CD4-positive, alpha-beta T cell treated with Interleukin-17A for 4 hours (primary cell): Measurements from ENCODE around the gene UBE2D4.
"Not testable (repeated sequence)": the region's sequence is repeated elsewhere in the genome, so short reads cannot be mapped to it uniquely, and the experiment has no call there.

Experiments
- DNase-seq: peaks from one replicate; pipeline ENCODE4 v3.0.0-alpha.2; 2020; ENCODE audit warnings: mixed read lengths

UBE2D4 gene

GRCh38 chr7:43968172-43969040, 42.2 kb downstream of the UBE2D4 start:
- not testable (repeated sequence) for DNase-seq

- not testable (repeated sequence) for DNase-seq
Observed at GRCh38 chr7:43969586-43969985, 43.4 kb downstream of the UBE2D4 start.

DNA sequence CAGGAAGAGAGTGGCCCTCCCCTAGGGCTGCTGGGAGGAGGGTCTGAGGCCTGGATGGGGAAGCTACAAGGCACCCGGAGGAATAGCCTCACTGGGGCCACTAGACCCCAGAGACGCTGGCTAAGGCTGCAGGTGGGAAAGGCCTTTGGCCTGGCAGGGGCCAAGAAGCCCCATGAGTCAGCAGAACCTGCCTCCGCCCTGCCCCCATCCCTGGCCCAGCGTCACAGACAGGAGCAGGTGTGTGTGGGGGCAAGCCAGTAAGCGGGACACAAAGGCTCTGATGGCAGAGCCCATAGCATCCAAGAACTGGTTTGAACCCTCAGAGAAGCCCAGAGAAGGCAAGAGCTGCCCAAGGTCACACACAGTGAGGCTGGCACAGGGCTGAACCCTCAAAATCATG, 44.5 kb downstream of the UBE2D4 start:
- not testable (repeated sequence) for DNase-seq

GRCh38 chr7:43974033-43974573, 47.9 kb downstream of the UBE2D4 start:
- DNase-seq = not testable (repeated sequence)

- not testable (repeated sequence) for DNase-seq
Observed at GRCh38 chr7:43974725-43975482, 48.7 kb downstream of the UBE2D4 start.

- DNase-seq = no peak
Observed at GRCh38 chr7:43977525-43977924, 51.3 kb downstream of the UBE2D4 start.

GRCh38 chr7:43978102-43978501, 51.9 kb downstream of the UBE2D4 start:
- not testable (repeated sequence) for DNase-seq

GRCh38 chr7:43982848-43983247, 56.6 kb downstream of the UBE2D4 start:
- DNase-seq = not testable (repeated sequence)

GRCh38 chr7:43983736-43984135, 57.5 kb downstream of the UBE2D4 start:
- not testable (repeated sequence) for DNase-seq

DNA sequence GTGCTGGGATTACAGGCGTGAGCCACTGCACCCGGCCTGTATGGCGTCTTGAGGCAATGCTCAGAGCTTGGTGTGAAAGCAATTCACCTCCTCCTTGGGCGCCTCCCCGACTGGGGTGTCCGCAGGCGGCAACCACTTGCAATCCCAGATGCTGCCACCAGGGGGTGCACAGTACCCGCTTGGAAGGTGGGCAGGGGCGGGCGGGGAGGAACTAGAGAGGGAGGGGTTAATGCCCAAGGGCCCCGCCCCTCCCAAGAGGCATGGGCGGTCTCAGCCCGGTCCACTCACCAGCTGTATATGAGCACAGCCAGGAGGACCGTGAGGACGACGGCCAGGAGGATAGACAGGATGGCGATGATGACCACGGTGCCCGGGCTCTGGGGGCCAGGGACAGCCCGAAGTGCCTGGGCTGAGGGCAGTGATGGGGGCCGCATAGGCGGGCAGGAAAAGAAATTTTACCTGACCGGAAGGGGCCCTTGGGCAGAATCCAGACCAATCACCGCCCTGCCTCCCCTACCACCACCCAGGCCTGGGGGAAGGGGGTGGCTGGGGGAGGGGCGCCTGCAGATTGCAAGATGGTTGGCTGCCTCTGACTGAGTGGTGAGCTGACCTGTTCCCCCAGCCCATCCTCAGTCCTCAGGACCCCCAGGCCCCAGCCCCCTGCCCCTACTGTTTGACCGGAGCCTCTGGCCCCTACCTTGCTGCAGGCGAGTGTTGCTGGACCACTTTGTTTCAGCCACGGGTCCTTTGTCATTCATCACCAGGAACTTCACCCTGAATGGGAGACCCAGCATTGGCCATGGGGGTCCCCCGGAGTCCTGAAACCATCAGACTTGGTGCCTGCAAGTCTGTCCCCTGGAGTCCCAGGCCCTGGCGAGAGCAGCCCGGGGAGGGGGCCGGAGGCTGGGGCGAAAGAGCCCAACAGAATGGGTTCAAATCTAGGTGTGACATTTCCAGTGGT, 59.9 kb downstream of the UBE2D4 start:
- DNase-seq = peak; percentile 92

DNA sequence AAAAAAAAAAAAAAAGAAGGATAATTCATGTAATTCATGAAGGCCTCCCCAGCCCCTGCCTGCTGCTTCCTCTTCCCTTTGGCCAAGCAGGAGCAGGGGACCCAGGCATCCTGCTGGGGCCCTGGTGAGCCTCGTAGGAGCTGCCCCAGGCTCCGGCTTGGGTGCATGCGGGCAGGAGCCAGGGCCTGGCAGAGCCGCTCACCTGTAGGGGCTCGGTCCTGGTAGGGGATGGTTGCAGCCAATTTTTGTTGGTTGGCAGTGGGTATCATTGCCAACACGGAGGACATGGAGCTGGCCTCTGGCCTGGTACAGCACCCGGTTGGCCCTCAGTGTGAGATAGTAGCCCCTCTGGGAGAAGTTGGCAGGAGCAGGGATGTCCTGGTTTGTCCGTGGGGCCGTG, 61.2 kb downstream of the UBE2D4 start:
- not testable (repeated sequence) for DNase-seq

DNA sequence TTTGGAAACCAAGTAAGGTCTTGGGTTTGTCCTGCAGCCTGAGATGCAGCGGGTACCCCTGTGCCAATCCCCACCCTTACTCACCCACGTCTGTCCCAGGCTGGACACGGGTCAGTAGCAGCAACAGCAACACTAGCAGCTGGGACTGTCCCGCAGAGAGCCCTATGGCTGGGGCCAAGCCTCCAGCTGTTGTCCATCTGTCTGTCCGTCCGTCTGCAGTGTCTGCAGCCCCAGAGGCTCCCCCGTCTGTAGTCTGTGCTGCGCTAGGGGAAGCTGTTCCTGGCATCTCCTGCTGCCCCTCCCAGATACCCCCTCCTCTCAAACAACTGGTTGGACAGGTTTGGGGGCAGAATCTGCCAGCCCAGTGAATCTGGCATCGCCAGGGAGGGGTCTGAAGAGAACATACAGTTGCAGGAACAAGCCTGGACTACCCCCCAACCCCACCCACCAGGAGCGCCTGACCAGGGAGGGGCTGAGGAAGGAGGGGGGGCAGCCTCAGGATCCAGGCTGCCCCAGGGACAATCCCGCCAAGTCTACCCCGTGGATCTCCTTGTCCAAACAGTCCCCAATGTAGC, 63.9 kb downstream of the UBE2D4 start:
- not testable (repeated sequence) for DNase-seq

DNA sequence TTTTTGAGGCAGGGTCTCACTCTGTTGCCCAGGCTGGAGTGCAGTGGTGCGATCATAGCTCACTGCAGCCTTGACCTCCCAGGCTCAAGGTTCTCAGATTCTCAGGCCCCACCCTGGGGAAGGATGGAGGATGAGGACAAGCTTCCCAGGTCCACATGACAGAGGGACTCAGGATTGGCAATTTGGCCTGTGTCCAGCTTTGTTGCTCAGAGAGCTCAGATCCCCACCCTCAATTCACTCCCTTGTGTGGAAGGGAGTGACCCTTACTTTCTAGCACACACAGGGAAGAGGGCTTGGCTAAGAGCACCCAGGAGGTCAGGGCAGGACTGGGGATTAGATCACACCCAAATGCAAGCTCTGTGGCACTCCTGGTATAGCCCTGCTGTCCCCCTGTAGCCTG, 64.6 kb downstream of the UBE2D4 start:
- not testable (repeated sequence) for DNase-seq

DNA sequence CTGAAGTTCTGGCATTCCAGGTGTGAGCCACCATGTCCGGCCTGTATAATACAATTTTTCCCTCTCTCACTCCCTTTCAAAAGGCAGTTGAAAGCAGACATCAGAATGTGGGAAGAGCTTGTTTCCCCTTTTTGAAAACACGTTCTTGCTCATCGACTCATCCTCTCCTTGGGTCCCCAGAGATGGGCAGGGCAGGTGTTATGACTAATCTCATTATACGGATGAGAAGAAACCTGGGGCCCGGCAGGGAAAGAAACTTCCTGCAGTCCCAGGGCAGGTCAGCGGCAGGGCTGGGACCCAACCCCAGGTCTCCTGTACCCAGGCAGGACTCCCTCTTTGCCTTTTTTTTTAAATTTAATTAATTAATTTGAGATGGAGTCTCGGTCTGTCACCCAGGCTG, 66.7 kb downstream of the UBE2D4 start:
- not testable (repeated sequence) for DNase-seq

GRCh38 chr7:43994681-43995080, 68.4 kb downstream of the UBE2D4 start:
- not testable (repeated sequence) for DNase-seq

DNA sequence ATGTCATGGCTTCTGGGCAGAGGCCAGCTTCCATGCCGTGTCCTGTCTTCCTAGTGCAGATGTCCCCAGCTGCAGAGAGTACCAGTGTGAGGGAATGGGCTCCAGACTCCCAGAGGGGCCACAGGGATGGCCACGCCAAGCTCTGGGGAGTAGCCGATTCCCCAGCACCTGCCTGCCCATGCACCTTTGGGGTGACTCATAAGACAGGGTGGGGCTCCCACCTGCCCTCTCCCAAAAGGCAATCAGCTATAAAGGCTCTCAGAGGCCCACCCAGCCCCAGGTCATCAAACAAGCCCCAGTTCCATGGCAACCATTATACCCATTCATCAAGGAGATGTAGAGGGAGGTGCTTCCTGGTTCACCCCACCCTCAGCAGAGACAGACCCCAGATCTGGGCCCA, 71.3 kb downstream of the UBE2D4 start, which contains the start of gene SPDYE1:
Gene SPDYE1 (plus strand): TSS at position 366 of the 400 bp plus-strand sequence. CDS start 2,053 bp downstream, outside the sequence.
- DNase-seq = not testable (repeated sequence)
